Activated CD4-positive, alpha-beta T cell treated with anti-CD3 and anti-CD28 coated beads, Interleukin-2, amount 50 U/mL, for 1 hour (primary cell): Measurements from ENCODE around the gene TMEM59L.

Experiments used
- DNase-seq: peaks from one replicate; pipeline ENCODE4 v3.0.0-alpha.2; 2020

The TMEM59L gene

GRCh38 chr19:18660051-18660910 is 47.6 kb downstream of the TMEM59L start:
- no peak for DNase-seq

GRCh38 chr19:18660939-18661670 is 48.4 kb downstream of the TMEM59L start:
- no peak for DNase-seq

DNA sequence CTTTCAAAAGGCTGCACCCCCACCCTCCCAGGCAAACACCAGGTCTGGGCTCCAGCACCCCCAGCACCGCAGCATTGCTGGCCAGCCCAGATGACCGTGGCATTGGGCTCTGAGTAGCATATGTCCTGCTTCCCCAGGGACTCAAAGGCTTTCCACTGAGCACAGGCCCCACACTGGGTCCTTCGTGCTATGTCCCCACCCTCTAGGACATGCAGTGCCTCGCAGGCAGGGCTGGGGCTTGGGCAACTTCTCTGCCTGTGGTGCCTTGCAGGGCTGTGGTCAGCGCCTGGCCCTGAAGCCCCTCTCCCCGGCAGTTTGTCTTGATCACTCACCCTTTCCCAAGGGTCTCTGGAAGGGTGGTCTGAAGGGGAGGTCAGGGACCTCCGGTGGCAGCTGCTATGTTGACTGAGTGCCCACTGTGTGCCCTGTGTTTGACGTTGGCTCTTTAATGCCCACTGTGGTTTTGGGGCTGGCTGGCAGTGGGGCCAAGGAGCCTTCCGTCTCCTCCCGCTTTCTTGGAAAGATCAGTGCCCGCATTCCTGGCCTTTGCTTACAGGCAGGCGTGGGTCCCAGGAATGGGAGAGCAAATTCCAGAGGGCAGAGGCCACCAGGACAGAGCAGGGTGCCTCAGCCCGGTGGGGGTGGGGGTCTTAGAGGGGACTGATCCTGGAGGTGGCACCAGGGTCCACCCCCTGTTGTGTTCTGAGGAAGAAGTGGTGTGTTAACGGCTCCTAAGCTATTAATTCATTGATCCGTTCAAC is 50.5 kb downstream of the TMEM59L start:
- DNase-seq: no peak

GRCh38 chr19:18663940-18664530 is 51.4 kb downstream of the TMEM59L start:
- no peak for DNase-seq

- DNase-seq: no peak
These were observed 53.1 kb downstream of the TMEM59L start for GRCh38 chr19:18665771-18666202.

- no peak for DNase-seq
These were observed 53.6 kb downstream of the TMEM59L start for GRCh38 chr19:18666317-18666716.

- no peak for DNase-seq
These were observed 54.1 kb downstream of the TMEM59L start for GRCh38 chr19:18666784-18667183.

- DNase-seq: no peak
These were observed 55.0 kb downstream of the TMEM59L start for GRCh38 chr19:18667531-18668251.

DNA sequence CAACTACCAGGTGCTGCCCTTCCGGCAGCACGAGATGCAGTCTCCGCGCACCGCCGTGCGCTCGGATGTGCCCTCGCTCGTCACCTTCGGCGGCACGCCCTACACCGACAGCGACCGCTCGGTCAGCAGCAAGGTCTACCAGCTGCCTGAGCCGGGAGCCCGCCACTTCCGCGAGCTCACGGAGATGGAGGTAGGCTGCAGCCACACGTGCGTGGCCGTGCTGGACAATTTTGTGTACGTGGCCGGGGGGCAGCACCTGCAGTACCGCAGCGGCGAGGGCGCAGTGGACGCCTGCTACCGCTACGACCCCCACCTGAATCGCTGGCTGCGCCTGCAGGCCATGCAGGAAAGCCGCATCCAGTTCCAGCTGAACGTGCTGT is 55.6 kb downstream of the TMEM59L start:
- no peak for DNase-seq

DNA sequence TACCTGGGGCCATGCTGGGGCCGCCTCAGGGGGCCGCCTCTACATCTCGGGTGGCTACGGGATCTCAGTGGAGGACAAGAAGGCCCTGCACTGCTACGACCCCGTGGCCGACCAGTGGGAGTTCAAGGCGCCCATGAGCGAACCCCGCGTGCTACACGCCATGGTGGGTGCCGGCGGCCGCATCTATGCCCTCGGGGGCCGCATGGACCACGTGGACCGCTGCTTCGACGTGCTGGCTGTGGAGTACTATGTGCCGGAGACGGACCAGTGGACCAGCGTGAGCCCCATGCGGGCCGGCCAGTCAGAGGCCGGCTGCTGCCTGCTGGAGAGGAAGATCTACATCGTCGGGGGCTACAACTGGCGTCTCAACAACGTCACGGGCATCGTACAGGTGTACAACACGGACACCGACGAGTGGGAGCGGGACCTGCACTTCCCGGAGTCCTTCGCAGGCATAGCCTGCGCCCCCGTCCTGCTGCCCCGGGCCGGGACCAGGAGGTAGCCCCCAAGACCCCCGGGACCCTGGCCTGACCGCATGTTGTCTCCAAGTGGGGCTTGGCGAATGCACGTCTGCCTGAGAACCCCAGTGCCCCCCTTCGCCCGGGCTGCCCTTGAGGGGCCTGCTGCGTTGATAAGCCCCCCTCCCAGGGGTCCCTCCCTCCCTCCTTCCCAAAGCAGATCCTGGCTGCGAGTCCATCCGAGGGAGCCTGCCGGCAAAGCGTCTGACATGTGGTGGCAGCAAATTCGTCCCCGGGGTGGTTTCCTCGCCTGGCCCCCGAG is 56.3 kb downstream of the TMEM59L start:
- DNase-seq: no peak

GRCh38 chr19:18669524-18669817 is 56.8 kb downstream of the TMEM59L start:
- DNase-seq: no peak

GRCh38 chr19:18669883-18670282 is 57.2 kb downstream of the TMEM59L start:
- DNase-seq: no peak

DNA sequence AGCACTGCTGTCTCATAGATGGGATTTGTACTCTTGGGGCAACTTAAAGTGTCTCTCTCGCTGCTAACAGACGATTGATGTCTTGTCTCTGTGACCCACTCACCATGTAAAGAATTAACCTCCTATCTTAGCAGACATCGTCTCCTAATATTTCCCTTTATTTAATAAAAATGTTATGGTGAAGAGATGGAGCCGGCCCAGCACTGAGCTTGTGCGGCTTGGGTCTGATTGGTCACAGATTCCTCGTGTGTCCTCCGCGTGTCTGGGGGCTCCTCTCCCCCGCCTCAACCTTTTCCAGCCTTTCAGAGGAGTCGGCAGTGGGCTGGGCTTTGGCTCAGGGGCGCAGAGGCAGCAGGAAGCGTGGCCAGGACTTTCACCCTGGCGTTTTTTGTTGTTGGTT is 57.6 kb downstream of the TMEM59L start:
- DNase-seq: no peak
